Measurements from ENCODE around the gene FOXP1.

Gene FOXP1

GRCh38 chr3:71302604-71303003 lies 280.9 kb downstream of the FOXP1 start:
- no peak for TF ChIP-seq CTCF (IDR thresholded peaks at IDR 0.05; ENCODE audit: low read depth, low read length)

GRCh38 chr3:71300951-71301393 lies 282.6 kb downstream of the FOXP1 start:
- H3K27ac ChIP-seq, result no peak overlapping the region
- no peak for TF ChIP-seq CTCF (IDR thresholded peaks at IDR 0.05; ENCODE audit: low read depth, low read length)

More at GRCh38 chr3:71302604-71303003, 280.9 kb downstream of the FOXP1 start:
- Histone ChIP-seq H3K36me3 (no peaks in the 10 kb centered on the region), H3K9me3 (ENCODE audit: severe bottlenecking) (no peaks in the 10 kb centered on the region), H3K27ac (no peak overlapping the region), H3K4me3 (ENCODE audit: low read depth, low read length) (no peak overlapping the region), H3K27me3 (ENCODE audit: insufficient read depth, low read depth, severe bottlenecking) (no peaks in the 10 kb centered on the region)
- DNase-seq, result no peak

GRCh38 chr3:71299160-71299559 lies 284.4 kb downstream of the FOXP1 start:
- no peaks in the 10 kb centered on the region for H3K9me3 ChIP-seq (ENCODE audit: severe bottlenecking)
- no peak for DNase-seq
- no peak overlapping the region for H3K27ac ChIP-seq
- H3K36me3 ChIP-seq, result no peaks in the 10 kb centered on the region
- no peaks in the 10 kb centered on the region for H3K27me3 ChIP-seq (ENCODE audit: insufficient read depth, low read depth, severe bottlenecking)
- no peak overlapping the region for H3K4me3 ChIP-seq (ENCODE audit: low read depth, low read length)
- TF ChIP-seq CTCF (IDR thresholded peaks at IDR 0.05; ENCODE audit: low read depth, low read length), result no peak

More at GRCh38 chr3:71300951-71301393, 282.6 kb downstream of the FOXP1 start:
- DNase-seq, result no peak
- Histone ChIP-seq H3K36me3 (no peaks in the 10 kb centered on the region), H3K27me3 (ENCODE audit: insufficient read depth, low read depth, severe bottlenecking) (no peaks in the 10 kb centered on the region), H3K9me3 (ENCODE audit: severe bottlenecking) (no peaks in the 10 kb centered on the region), H3K4me3 (ENCODE audit: low read depth, low read length) (no peak overlapping the region)

- Histone ChIP-seq H3K27me3 (ENCODE audit: insufficient read depth, low read depth, severe bottlenecking) (no peaks in the 10 kb centered on the region), H3K36me3 (no peaks in the 10 kb centered on the region), H3K4me3 (ENCODE audit: low read depth, low read length) (no peak overlapping the region), H3K9me3 (ENCODE audit: severe bottlenecking) (no peaks in the 10 kb centered on the region), H3K27ac (no peak overlapping the region)
- no peak for DNase-seq
- TF ChIP-seq CTCF (IDR thresholded peaks at IDR 0.05; ENCODE audit: low read depth, low read length), result no peak
Observed at GRCh38 chr3:71294919-71295318, 288.6 kb downstream of the FOXP1 start.

GRCh38 chr3:71290301-71290700 lies 293.2 kb downstream of the FOXP1 start:
- no peak for TF ChIP-seq CTCF (IDR thresholded peaks at IDR 0.05; ENCODE audit: low read depth, low read length)
- H3K27ac ChIP-seq, result no peak overlapping the region
- H3K4me3 ChIP-seq (ENCODE audit: low read depth, low read length), result no peak overlapping the region
- no peak for DNase-seq
- no peaks in the 10 kb centered on the region for H3K36me3 ChIP-seq
- H3K27me3 ChIP-seq (ENCODE audit: insufficient read depth, low read depth, severe bottlenecking), result no peaks in the 10 kb centered on the region
- no peaks in the 10 kb centered on the region for H3K9me3 ChIP-seq (ENCODE audit: severe bottlenecking)

GRCh38 chr3:71288269-71288930 lies 295.1 kb downstream of the FOXP1 start:
- H3K27me3 ChIP-seq (ENCODE audit: insufficient read depth, low read depth, severe bottlenecking), result no peaks in the 10 kb centered on the region
- no peak overlapping the region for H3K4me3 ChIP-seq (ENCODE audit: low read depth, low read length)
- H3K36me3 ChIP-seq, result no peaks in the 10 kb centered on the region
- TF ChIP-seq CTCF (IDR thresholded peaks at IDR 0.05; ENCODE audit: low read depth, low read length), result no peak
- no peak for DNase-seq
- H3K9me3 ChIP-seq (ENCODE audit: severe bottlenecking), result no peaks in the 10 kb centered on the region
- H3K27ac ChIP-seq, result no peak overlapping the region

All from WERI-Rb-1 (cell line).